ENCODE measurements around the gene LMOD2.

LMOD2 gene

DNA sequence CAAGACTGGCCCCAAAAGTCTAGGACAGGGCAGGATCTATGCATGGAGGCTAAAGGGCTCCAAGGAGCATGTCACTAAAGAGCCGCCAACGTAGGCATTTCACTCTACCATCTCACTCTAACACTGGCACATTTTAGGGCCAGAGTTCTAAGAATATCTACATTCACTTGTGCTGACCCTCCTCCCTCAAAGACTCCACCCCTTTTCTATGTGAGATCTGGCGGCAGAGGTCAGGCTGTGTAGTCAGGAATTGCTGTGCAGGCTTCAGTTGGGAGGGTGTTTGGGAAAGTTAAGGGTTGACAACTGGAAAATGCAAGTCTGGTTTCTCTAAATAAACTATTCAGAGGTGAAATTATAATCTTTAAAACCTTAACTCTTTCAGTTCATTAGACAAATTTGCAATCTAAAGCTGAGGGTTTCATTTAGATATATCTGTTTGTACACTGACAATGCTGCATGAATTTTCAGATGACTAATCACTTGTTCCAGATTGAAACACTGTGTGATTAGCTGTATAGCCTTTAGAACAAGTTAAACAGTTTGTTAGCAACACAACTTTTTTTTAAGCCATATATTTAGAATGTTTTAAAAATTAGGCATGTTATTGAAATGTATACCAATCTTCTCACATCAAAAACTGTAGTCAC is 18.2 kb downstream of the LMOD2 start:
- DNase-seq = no peak

GRCh38 chr7:123674399-123675180 is 18.9 kb downstream of the LMOD2 start:
- DNase-seq = no peak

DNA sequence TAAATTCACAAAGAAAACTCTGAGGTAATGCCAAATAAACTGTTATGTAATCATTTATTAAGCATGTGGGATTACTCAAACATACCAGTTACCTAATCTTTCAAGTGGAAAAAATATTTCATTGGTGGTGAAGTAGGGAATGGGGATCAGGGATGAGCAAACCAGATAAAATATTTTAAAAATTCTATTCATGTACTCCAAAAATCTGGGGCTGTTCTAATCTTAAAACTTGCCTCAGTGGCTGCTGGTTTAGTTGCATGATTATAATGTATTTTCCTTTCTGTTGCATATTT is 19.5 kb downstream of the LMOD2 start:
- no peak for DNase-seq

DNA sequence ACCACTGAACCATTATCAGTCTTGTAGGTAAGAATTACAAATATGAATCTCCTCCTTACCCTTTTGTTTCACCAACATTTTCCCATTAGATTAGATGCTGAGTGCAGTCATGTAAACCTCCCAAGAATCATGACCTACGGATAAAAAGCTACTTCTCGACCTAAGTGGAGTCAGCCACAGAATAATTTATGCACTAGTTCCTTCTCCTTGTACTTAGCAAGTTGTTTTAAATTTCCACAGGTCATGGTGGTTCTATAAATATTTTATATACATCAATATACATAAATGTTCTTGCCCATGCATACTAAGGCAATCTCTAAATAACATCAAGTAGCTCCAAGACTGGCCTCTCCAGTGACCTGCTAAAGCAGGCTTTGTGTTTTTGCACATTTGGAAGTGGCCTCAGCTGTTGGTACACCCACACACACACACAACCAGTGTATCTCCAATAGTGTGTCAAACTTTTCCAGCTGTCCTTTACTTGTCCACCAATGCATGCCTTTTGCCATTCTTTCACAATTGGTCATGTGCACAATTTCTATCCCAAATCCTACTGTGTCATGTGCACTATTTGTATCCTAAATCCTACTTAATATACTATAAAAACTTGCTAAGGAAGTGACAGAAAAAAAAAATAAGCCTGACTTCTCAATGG is 21.5 kb downstream of the LMOD2 start:
- DNase-seq = no peak

- DNase-seq = no peak
Observed at GRCh38 chr7:123679614-123680013, 23.9 kb downstream of the LMOD2 start.

GRCh38 chr7:123680580-123680979 is 24.9 kb downstream of the LMOD2 start:
- no peak for DNase-seq

DNA sequence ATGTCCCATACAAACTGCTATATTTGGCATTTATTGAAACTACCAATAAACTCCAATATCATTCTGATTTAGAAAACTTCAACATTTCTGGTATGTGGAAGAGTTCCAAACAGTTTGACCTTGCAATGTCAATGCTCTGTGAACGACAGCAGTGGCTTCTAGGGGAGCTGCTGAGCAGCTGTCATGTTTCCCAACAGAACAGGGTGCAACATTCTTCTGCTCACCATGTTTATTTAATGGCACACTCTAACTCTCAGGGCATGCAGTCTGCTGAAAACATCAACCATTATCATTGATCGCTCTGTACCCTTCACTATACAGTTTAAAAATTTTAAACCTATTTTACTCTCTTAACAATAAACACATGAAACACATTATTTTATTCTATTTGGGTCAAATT is 25.9 kb downstream of the LMOD2 start:
- DNase-seq = no peak

- DNase-seq = no peak
Observed at GRCh38 chr7:123682690-123683089, 27.0 kb downstream of the LMOD2 start.

DNA sequence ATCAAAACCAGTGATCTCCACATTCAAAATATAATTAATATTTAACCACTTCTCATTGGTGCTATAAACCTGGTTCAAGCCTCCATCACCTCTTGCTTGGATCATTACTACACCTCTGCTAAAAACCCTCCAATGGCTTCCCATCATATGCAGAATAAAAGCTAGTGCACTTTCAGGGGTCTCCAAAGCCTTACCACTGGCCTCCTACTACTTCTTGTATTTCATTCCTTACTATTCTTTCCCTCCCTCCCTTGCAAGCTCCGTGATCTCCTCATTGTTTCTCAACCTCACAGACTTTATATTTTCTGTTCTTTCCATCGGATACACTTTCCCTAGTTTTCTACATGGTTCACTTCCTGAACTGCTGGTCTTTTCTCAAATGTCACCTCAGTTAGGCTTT is 31.5 kb downstream of the LMOD2 start:
- DNase-seq = no peak

- no peak for DNase-seq
Observed at GRCh38 chr7:123687727-123688126, 32.1 kb downstream of the LMOD2 start.

GRCh38 chr7:123689250-123689649 is 33.6 kb downstream of the LMOD2 start:
- no peak for DNase-seq

DNA sequence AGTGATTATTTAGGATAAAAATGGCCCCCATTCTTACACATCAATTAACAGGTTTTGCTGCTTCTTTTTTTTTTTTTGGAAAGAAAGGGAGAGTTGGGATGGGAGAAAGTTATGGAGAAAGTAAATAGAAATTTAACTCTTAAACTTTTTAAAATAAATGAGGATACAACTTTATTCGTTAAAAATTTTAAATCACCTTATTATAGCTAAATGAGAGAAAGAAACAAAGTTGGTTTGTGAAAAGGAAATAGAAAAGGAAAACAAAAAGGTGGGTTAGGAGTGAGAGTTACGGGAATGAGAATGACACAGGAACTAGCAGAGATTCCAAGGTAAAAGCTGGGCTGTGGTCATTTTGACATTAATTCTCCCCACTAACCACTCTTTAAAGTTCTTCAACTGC is 34.9 kb downstream of the LMOD2 start:
- no peak for DNase-seq

GRCh38 chr7:123692471-123692877 is 36.8 kb downstream of the LMOD2 start:
- DNase-seq = no peak

- DNase-seq = no peak
Observed at GRCh38 chr7:123695944-123696677, 40.4 kb downstream of the LMOD2 start.

DNA sequence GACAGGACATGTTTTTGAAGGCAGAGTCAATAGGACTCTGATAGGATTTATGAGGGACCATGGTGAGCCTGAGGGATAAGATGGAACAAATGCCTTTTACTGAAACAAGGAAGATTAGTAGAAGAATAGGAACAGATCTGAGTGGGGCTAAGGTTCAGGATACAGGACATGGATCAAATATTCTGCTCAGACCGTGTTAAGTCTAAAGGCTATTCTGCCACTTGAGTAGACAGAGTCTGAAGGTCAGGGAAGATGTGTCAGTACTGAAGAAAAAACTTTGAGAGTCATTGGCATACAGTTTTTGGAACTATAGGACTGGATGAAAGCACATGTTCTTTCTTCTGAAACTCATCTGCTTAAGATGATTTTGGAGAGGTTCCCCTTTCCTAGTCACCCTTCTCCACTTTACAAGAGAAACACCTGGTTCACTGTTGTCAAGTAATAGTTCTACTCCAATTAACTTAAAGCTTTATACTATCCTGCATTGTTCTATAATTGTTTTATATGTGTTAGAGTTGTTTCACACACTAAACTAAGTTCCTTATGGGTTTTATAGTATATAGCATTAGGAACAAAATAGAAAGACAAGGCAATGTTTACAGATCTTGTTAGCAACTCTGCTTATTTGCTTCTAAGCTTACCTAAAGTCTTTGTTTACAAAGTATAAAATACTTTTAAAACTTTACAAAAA is 49.7 kb downstream of the LMOD2 start:
- DNase-seq = no peak

DNA sequence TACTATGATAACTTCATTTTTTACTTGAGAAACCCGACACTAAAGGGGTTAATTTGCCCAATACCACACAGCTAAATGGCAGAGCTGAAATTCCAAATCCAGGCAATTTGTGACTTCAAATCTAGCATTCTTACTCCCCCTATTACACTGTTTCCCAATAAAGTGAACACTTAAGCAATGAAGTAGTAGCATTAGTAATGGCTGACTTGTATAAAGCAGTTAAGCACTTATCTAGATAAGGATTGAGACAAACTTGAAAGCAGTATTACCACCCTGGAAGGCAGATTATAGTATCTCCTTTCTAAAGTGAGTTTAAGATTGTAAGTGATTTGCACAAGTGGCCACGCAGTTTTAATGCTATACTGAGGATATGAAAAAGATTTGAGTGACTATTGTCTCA is 53.9 kb downstream of the LMOD2 start:
- no peak for DNase-seq

DNA sequence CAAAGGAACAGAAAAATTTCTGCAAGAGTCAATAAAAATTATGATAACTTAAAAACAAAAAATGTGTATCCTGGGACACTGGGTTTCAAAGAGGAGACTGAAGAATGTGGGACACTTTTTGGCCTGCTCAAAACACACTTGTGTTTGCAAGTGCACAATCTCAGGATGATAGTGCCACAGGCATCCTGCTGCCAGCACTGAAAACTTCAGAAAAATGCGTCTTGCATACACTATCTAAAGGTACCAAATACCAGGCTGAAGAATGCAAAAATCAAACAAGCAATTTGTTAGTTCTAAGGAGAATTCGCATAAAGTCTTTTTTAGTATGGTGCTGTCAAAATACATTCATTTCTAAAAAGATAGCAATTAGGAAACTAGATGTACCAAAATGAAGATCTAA is 55.0 kb downstream of the LMOD2 start:
- no peak for DNase-seq

DNA sequence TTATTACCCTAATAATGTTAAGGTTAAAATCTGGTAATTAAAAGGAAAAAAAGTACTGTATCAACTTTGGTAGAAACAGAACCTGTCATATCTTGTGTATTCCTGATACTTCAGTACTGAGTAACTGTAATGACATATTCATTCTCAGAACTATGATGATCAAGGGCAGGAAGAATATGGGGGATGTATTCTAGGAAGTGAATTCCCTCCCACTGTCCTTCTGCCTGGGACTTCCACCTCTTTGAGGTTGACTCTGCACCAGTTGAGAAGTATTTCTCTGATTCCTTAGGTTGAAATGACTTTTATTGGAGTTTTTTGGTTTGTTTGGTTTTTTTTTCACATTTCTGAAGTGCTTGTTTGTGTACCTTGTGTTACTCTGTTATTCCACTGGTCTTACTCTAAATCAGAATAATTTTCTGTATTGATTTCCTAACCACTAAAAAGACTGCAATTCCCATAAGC is 56.2 kb downstream of the LMOD2 start:
- DNase-seq = no peak

GRCh38 chr7:123712619-123713018 is 57.0 kb downstream of the LMOD2 start:
- no peak for DNase-seq
